K562 (cell line): ENCODE measurements around the gene TRNP1. TPM values are rescaled to one million over a fixed set of nuclear protein-coding genes. Genes with fewer than 3 reads are reported as not detected.

ENCODE experiments used
- MEIS2 ChIP-seq: fragments of 450-650 bp; IDR thresholded peaks from 2 replicates; pipeline ENCODE4 v1.6.1; 2014; ENCODE audit warnings: mild to moderate bottlenecking; ENCODE audit not compliant: partially characterized antibody
- ZNF436 ChIP-seq: fragments of 250-450, 450-650 bp; sonication (Bioruptor Pico); formaldehyde crosslinking; IDR thresholded peaks from 2 replicates; pipeline ENCODE4 v1.7.0; 2020; ENCODE audit warnings: mild to moderate bottlenecking
- polyA plus RNA-seq, 8 experiments: library from polyadenylated mRNA; depleted of rRNA in 4 of 8; stranded (reverse) in 5 of 8; unstranded in 3 of 8; fragments of >200 nt; fragmentation: Nextera tagmentation in 2 of 8; fragmentation: Illumina TruSeq in 1 of 8; extraction: Ambion mirVana in 2 of 8; extraction: Trizol in 1 of 8; gene quantifications; 2 replicates each; pipeline versions ENCODE4 v1.2.1 to v1.2.3, GENCODE V29; 2011 to 2014; ENCODE audit warnings: inconsistent platforms in 1 of 8, missing spikeins in 1 of 8
- total RNA-seq, 7 experiments: library from RNA; depleted of rRNA in 6 of 7; stranded (reverse); fragments of >200 nt in 6 of 7; fragmentation: Illumina TruSeq in 2 of 7; extraction: Trizol in 2 of 7; gene quantifications; 2 replicates each; pipeline versions ENCODE4 v1.2.1 to v1.2.3, GENCODE V29; 2011 to 2021; ENCODE audit warnings: low replicate concordance in 1 of 7
- TF ChIP-seq, protein P1 (sequence below): fragments of 250-450 bp; sonication (Bioruptor Pico); IDR thresholded peaks from 2 replicates; pipeline ENCODE4 v1.8.0; 2022; ENCODE audit warnings: inconsistent platforms
- TF ChIP-seq, protein P2 (sequence below): fragments of 450-650 bp; IDR thresholded peaks from 2 replicates; pipeline ENCODE4 v1.7.0; 2016; ENCODE audit warnings: borderline replicate concordance
- TF ChIP-seq, protein P3 (sequence below): fragments of 450-650 bp; formaldehyde crosslinking; IDR thresholded peaks from 2 replicates; pipeline ENCODE4 v1.4.0; 2022; ENCODE audit warnings: mild to moderate bottlenecking, moderate library complexity
- TF ChIP-seq, protein P4 (sequence below), 2 experiments: fragments of 450-650 bp; conservative IDR thresholded peaks; 2 replicates each; pipeline ENCODE4 v1.6.1; 2017; ENCODE audit warnings: mild to moderate bottlenecking in 2 of 2, moderate library complexity in 2 of 2
- TF ChIP-seq, protein P5 (sequence below): fragments of 250-450 bp; sonication (Bioruptor Pico); IDR thresholded peaks from 2 replicates; pipeline ENCODE4 v1.4.0; 2020
- TF ChIP-seq, protein P6 (sequence below): fragments of 450-650 bp; IDR thresholded peaks from 2 replicates; pipeline ENCODE4 v1.6.1; 2017; ENCODE audit warnings: antibody characterized with exemption, mild to moderate bottlenecking

TRNP1 gene
- total and polyA plus RNA-seq, 9 of the 15 experiments (the other 6 are each of a cell fraction or from before 2014, with no cell fraction given): 0.03 to 1.3 (median 0.95) TPM

DNA sequence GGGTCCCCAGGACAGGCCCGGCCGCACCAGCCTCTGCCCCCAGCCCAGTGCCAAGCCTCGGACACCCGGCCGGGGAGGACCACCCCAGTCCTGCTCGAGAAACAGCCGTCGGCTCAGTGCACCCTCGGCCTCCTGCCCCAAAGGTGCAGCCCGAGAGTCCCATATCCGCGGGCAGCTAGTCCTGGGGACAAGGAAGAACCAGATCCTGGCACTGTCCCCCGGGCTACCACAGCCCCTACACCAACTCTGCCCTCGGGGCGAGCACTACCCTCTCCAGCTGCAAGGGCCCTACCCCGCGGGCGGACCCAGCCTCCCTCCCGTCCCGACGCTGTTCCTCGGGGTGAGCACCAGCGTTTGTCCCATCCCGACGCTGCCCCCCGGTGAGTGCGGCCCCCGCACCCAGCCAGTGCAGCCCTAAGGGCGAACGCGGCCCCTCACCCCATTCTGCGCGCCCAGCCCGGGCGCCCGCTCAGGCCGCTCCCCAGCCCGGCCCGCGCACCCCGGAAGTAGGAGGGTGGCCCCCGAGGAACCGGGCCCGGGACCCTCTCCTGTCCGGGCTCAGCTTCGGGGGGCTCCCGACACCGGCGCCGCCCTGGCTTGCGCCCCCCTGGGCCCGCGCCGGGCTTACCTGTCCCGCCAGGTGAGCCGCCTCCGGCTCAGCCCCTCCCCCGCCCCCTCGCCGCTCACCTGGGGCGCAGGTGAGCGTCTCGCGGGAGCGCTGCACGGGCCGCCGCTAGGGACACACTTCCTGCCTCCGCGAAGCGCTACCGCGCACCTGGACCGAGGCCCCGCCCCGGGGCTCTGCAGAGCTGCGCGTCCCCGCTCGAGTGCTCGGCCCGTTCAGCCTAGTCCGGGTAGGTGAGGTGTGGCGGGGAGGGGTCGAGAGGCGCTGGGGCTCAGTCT, 33.5 kb upstream of the TRNP1 start, which contains the start of gene KDF1 (continued):
- TF ChIP-seq, protein P1, sequence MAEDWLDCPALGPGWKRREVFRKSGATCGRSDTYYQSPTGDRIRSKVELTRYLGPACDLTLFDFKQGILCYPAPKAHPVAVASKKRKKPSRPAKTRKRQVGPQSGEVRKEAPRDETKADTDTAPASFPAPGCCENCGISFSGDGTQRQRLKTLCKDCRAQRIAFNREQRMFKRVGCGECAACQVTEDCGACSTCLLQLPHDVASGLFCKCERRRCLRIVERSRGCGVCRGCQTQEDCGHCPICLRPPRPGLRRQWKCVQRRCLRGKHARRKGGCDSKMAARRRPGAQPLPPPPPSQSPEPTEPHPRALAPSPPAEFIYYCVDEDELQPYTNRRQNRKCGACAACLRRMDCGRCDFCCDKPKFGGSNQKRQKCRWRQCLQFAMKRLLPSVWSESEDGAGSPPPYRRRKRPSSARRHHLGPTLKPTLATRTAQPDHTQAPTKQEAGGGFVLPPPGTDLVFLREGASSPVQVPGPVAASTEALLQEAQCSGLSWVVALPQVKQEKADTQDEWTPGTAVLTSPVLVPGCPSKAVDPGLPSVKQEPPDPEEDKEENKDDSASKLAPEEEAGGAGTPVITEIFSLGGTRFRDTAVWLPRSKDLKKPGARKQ (CRISPR knock-in tag): no peak
- TF ChIP-seq, protein P2, sequence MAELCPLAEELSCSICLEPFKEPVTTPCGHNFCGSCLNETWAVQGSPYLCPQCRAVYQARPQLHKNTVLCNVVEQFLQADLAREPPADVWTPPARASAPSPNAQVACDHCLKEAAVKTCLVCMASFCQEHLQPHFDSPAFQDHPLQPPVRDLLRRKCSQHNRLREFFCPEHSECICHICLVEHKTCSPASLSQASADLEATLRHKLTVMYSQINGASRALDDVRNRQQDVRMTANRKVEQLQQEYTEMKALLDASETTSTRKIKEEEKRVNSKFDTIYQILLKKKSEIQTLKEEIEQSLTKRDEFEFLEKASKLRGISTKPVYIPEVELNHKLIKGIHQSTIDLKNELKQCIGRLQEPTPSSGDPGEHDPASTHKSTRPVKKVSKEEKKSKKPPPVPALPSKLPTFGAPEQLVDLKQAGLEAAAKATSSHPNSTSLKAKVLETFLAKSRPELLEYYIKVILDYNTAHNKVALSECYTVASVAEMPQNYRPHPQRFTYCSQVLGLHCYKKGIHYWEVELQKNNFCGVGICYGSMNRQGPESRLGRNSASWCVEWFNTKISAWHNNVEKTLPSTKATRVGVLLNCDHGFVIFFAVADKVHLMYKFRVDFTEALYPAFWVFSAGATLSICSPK: no peak
- TF ChIP-seq, protein P3, sequence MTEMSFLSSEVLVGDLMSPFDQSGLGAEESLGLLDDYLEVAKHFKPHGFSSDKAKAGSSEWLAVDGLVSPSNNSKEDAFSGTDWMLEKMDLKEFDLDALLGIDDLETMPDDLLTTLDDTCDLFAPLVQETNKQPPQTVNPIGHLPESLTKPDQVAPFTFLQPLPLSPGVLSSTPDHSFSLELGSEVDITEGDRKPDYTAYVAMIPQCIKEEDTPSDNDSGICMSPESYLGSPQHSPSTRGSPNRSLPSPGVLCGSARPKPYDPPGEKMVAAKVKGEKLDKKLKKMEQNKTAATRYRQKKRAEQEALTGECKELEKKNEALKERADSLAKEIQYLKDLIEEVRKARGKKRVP (CRISPR knock-in tag): no peak
- TF ChIP-seq, protein P4, sequence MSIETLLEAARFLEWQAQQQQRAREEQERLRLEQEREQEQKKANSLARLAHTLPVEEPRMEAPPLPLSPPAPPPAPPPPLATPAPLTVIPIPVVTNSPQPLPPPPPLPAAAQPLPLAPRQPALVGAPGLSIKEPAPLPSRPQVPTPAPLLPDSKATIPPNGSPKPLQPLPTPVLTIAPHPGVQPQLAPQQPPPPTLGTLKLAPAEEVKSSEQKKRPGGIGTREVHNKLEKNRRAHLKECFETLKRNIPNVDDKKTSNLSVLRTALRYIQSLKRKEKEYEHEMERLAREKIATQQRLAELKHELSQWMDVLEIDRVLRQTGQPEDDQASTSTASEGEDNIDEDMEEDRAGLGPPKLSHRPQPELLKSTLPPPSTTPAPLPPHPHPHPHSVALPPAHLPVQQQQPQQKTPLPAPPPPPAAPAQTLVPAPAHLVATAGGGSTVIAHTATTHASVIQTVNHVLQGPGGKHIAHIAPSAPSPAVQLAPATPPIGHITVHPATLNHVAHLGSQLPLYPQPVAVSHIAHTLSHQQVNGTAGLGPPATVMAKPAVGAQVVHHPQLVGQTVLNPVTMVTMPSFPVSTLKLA (conservative IDR thresholded peaks at IDR 0.05): no peak
- TF ChIP-seq MEIS2 (no peak), ZNF436 (no peak)
- TF ChIP-seq, protein P5, sequence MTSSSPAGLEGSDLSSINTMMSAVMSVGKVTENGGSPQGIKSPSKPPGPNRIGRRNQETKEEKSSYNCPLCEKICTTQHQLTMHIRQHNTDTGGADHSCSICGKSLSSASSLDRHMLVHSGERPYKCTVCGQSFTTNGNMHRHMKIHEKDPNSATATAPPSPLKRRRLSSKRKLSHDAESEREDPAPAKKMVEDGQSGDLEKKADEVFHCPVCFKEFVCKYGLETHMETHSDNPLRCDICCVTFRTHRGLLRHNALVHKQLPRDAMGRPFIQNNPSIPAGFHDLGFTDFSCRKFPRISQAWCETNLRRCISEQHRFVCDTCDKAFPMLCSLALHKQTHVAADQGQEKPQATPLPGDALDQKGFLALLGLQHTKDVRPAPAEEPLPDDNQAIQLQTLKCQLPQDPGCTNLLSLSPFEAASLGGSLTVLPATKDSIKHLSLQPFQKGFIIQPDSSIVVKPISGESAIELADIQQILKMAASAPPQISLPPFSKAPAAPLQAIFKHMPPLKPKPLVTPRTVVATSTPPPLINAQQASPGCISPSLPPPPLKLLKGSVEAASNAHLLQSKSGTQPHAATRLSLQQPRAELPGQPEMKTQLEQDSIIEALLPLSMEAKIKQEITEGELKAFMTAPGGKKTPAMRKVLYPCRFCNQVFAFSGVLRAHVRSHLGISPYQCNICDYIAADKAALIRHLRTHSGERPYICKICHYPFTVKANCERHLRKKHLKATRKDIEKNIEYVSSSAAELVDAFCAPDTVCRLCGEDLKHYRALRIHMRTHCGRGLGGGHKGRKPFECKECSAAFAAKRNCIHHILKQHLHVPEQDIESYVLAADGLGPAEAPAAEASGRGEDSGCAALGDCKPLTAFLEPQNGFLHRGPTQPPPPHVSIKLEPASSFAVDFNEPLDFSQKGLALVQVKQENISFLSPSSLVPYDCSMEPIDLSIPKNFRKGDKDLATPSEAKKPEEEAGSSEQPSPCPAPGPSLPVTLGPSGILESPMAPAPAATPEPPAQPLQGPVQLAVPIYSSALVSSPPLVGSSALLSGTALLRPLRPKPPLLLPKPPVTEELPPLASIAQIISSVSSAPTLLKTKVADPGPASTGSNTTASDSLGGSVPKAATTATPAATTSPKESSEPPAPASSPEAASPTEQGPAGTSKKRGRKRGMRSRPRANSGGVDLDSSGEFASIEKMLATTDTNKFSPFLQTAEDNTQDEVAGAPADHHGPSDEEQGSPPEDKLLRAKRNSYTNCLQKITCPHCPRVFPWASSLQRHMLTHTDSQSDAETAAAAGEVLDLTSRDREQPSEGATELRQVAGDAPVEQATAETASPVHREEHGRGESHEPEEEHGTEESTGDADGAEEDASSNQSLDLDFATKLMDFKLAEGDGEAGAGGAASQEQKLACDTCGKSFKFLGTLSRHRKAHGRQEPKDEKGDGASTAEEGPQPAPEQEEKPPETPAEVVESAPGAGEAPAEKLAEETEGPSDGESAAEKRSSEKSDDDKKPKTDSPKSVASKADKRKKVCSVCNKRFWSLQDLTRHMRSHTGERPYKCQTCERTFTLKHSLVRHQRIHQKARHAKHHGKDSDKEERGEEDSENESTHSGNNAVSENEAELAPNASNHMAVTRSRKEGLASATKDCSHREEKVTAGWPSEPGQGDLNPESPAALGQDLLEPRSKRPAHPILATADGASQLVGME: no peak
- TF ChIP-seq, protein P6, sequence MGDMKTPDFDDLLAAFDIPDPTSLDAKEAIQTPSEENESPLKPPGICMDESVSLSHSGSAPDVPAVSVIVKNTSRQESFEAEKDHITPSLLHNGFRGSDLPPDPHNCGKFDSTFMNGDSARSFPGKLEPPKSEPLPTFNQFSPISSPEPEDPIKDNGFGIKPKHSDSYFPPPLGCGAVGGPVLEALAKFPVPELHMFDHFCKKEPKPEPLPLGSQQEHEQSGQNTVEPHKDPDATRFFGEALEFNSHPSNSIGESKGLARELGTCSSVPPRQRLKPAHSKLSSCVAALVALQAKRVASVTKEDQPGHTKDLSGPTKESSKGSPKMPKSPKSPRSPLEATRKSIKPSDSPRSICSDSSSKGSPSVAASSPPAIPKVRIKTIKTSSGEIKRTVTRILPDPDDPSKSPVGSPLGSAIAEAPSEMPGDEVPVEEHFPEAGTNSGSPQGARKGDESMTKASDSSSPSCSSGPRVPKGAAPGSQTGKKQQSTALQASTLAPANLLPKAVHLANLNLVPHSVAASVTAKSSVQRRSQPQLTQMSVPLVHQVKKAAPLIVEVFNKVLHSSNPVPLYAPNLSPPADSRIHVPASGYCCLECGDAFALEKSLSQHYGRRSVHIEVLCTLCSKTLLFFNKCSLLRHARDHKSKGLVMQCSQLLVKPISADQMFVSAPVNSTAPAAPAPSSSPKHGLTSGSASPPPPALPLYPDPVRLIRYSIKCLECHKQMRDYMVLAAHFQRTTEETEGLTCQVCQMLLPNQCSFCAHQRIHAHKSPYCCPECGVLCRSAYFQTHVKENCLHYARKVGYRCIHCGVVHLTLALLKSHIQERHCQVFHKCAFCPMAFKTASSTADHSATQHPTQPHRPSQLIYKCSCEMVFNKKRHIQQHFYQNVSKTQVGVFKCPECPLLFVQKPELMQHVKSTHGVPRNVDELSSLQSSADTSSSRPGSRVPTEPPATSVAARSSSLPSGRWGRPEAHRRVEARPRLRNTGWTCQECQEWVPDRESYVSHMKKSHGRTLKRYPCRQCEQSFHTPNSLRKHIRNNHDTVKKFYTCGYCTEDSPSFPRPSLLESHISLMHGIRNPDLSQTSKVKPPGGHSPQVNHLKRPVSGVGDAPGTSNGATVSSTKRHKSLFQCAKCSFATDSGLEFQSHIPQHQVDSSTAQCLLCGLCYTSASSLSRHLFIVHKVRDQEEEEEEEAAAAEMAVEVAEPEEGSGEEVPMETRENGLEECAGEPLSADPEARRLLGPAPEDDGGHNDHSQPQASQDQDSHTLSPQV: no peak
